Pancreas (tissue), 10 donors: ENCODE results near the gene CD207. TPM values are rescaled to one million over a fixed set of nuclear protein-coding genes. Genes with fewer than 3 reads are reported as not detected.

Experiments used
- ATAC-seq, 4 donors: fragments of 200-7000 bp; cut with Tn5 transposase; one replicate each; pipeline versions ENCODE4 v1.8.0 to v1.9.1; 2020; ENCODE audit warnings: mild to moderate bottlenecking in 4 of 4, moderate library complexity in 4 of 4
- DNase-seq, 6 donors: peaks; one replicate each; pipeline ENCODE4 v3.0.0-alpha.2; 2020
- FAIRE-seq: peaks from 2 replicates; lab custom pipeline; 2012; peaks lifted over from hg19 to GRCh38; lab: Jason Lieb, UNC
- H3K27ac ChIP-seq, 4 donors: fragments of 200-600 bp; sonication (generic); 1 replicate in 3 of 4; 2 replicates in 1 of 4; pipeline versions ENCODE4 v1.5.0 to v1.8.0; 2020
- H3K27me3 ChIP-seq, 4 donors: fragments of 200-600 bp; one replicate each; pipeline ENCODE4 v1.8.0; 2021
- H3K36me3 ChIP-seq, 3 donors: fragments of 200-600 bp; sonication (generic) in 1 of 3; one replicate each; pipeline versions ENCODE4 v1.5.0 to v1.8.0; 2020 to 2021
- H3K4me1 ChIP-seq, 3 donors: fragments of 200-600 bp; one replicate each; pipeline ENCODE4 v1.8.0; 2021
- H3K4me3 ChIP-seq, 4 donors: fragments of 200-600 bp; sonication (generic) in 2 of 4; one replicate each; pipeline versions ENCODE4 v1.5.0 to v1.8.0; 2020 to 2021
- H3K9me3 ChIP-seq, 4 donors: fragments of 200-600 bp; one replicate each; pipeline ENCODE4 v1.8.0; 2021
- WGBS, 2 donors: extraction: QIAGEN DNeasy Blood & Tissue Kit; methylation state at CpG; one replicate each; pipeline ENCODE4 v1.1.7; 2013; 5-methylcytosine and 5-hydroxymethylcytosine counted together
- intact Hi-C, 3 donors: fragments of 100-400 bp; cut with DNase I; formaldehyde crosslinking; loops; one replicate each; pipeline versions ENCODE4 v1.11.1 to v1.14.2; 2022
- polyA plus RNA-seq, 2 donors: library from polyadenylated mRNA; stranded (reverse); fragments of 200-250 nt; gene quantifications; one replicate each; pipeline ENCODE4 v1.2.3, GENCODE V29; 2013
- total RNA-seq, 6 donors: library from RNA; stranded (reverse); fragmentation: NEBNext Ultra II Directional in 4 of 6; extraction: Animal tissue kit (Norgen Biotek cat#: 25700) in 4 of 6; gene quantifications; one replicate each; pipeline versions ENCODE4 v1.2.1 to v1.2.4, GENCODE V29; 2021 to 2023
- TF ChIP-seq, protein P1 (sequence below), 4 donors: fragments of 200-600 bp; sonication (generic) in 3 of 4; IDR thresholded peaks; one replicate each; pipeline versions ENCODE4 v1.5.0 to v1.8.0; 2021; ENCODE audit warnings: antibody characterized with exemption in 4 of 4
- donor health status: healthy with polysubstance abuse.
- donor health status: DM: no; HTN: no; CAD: no; lungs with moderate emphysema.
- donor health status: DM: no; HTN: no; CAD: no.
- donor health status: control.
- donor health status: control.
- donor health status: Bipolar disorder and iron deficiency.
- donor health status: DM: yes; HTN: yes; CAD: no.
- donor health status: DM: no; HTN: no; CAD: no.
- donor health status: DM: no; HTN: no; CAD: no.
- donor health status: DM: yes; HTN: yes; CAD: no.

Gene CD207
- total and polyA plus RNA-seq, 8 donors = 0.09 to 0.34 (median 0.15) TPM; not detected in 2

- no peaks in the 10 kb centered on the region for H3K36me3 ChIP-seq
- TF ChIP-seq, protein P1, sequence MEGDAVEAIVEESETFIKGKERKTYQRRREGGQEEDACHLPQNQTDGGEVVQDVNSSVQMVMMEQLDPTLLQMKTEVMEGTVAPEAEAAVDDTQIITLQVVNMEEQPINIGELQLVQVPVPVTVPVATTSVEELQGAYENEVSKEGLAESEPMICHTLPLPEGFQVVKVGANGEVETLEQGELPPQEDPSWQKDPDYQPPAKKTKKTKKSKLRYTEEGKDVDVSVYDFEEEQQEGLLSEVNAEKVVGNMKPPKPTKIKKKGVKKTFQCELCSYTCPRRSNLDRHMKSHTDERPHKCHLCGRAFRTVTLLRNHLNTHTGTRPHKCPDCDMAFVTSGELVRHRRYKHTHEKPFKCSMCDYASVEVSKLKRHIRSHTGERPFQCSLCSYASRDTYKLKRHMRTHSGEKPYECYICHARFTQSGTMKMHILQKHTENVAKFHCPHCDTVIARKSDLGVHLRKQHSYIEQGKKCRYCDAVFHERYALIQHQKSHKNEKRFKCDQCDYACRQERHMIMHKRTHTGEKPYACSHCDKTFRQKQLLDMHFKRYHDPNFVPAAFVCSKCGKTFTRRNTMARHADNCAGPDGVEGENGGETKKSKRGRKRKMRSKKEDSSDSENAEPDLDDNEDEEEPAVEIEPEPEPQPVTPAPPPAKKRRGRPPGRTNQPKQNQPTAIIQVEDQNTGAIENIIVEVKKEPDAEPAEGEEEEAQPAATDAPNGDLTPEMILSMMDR (IDR thresholded peaks at IDR 0.05) = no peak
- peak in 1 of 4 donors; percentile 53 for ATAC-seq
- intact Hi-C loops = no loop called here
- no peak for FAIRE-seq
- no peaks in the 10 kb centered on the region for H3K27me3 ChIP-seq
- WGBS, 2 donors = 53 to 62% methylated on average over 5 of the region's 5 CpGs
- H3K9me3 ChIP-seq = no peaks in the 10 kb centered on the region
- no peak for DNase-seq
- no peak overlapping the region for H3K27ac ChIP-seq
- no peaks in the 10 kb centered on the region for H3K4me1 ChIP-seq
- H3K4me3 ChIP-seq = no peak overlapping the region
Measured at GRCh38 chr2:70830366-70830765, 5.2 kb downstream of the CD207 start.

DNA sequence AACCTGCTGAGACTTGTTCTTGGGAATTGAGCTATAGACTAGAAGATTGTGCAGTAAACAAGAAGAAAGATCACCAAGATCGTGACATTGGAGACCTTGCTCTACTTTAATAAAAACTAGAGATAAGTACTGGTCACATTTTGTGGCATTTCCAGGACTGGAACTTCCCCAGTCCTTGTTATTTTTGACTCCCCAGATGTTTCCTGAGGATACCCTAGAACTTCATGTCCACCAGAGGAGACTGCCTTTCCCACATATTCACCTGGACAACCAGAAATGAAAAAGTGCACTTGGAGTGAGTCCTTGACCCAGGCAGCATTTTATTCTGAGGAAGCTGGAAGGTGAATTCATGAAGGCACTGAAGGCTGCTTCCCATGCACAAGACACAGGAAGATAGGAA, 5.7 kb downstream of the CD207 start:
- Histone ChIP-seq H3K36me3 (no peaks in the 10 kb centered on the region), H3K4me1 (no peaks in the 10 kb centered on the region), H3K27ac (no peak overlapping the region), H3K4me3 (no peak overlapping the region), H3K27me3 (no peaks in the 10 kb centered on the region), H3K9me3 (no peaks in the 10 kb centered on the region)
- TF ChIP-seq, protein P1 (IDR thresholded peaks at IDR 0.05) = no peak
- ATAC-seq (no peak), DNase-seq (no peak), FAIRE-seq (no peak)
- intact Hi-C loops = no loop called here
- WGBS, 2 donors = 48 to 56% methylated on average over 1 of the region's 1 CpG

DNA sequence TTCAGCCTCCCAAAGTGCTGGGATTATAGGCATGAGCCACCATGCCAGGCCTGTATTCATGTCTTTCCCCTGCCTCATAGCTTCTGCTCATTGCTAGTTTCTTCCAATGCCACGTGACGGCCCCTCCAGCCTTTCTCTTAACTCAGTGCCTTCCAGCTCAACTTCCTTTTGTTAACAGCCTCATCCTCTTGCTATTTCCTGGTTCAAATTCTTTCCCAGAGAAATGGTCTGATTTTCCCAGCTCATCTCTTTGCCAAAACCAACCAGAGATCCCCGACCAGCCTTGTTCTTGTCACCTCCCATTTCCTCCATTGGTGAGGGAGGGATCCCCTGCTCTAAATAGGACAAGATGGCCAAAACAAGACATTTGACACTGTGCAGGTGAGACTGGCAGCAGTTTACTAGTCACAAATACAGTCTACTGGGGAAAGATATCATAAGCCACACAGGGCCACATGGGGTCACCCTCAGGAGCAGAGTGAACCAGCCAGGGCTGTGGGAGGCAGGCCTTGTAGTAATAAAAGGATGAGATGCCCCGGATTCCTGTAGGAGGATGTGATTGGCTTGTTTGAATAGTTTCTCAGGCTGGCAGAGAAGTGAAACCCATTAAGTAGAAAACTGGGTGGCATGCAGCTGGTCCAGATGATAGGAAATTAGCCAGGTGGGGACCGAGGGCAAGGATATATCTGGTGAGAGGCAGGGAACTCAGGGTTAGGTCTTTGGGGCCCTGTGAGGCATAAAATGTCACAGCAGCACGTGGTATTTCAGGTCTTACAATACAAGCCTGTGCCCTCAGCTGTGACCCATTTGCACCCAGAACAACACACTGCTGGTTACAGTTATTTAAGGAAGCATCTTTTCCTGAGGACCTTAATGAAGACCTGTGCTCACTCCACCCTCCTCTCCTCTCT, 6.4 kb downstream of the CD207 start:
- DNase-seq (no peak), FAIRE-seq (no peak), ATAC-seq (peak in 1 of 4 donors; percentile 23)
- no peaks in the 10 kb centered on the region for H3K27me3 ChIP-seq
- intact Hi-C loops = no loop called here
- no peaks in the 10 kb centered on the region for H3K36me3 ChIP-seq
- WGBS, 2 donors = 64 to 68% methylated on average over 6 of the region's 6 CpGs
- no peaks in the 10 kb centered on the region for H3K9me3 ChIP-seq
- H3K4me1 ChIP-seq = no peaks in the 10 kb centered on the region
- TF ChIP-seq, protein P1 (IDR thresholded peaks at IDR 0.05) = no peak
- H3K27ac ChIP-seq = no peak overlapping the region
- no peak overlapping the region for H3K4me3 ChIP-seq

- whole genome bisulfite sequencing, 2 donors = 71 to 82% methylated on average over 5 of the region's 5 CpGs
- no peaks in the 10 kb centered on the region for H3K36me3 ChIP-seq
- ATAC-seq = peak in 3 of 4 donors; percentile 57 to 84 (median 61)
- no peaks in the 10 kb centered on the region for H3K27me3 ChIP-seq
- H3K4me3 ChIP-seq = no peak overlapping the region
- no peak for FAIRE-seq
- no peaks in the 10 kb centered on the region for H3K9me3 ChIP-seq
- intact Hi-C loops = no loop called here
- TF ChIP-seq, protein P1 (IDR thresholded peaks at IDR 0.05) = no peak
- peak in 3 of 6 donors; percentile 8 to 31 (median 28) for DNase-seq
- H3K4me1 ChIP-seq = no peaks in the 10 kb centered on the region
- H3K27ac ChIP-seq = no peak overlapping the region
Measured at GRCh38 chr2:70828115-70828514, 7.5 kb downstream of the CD207 start.

DNA sequence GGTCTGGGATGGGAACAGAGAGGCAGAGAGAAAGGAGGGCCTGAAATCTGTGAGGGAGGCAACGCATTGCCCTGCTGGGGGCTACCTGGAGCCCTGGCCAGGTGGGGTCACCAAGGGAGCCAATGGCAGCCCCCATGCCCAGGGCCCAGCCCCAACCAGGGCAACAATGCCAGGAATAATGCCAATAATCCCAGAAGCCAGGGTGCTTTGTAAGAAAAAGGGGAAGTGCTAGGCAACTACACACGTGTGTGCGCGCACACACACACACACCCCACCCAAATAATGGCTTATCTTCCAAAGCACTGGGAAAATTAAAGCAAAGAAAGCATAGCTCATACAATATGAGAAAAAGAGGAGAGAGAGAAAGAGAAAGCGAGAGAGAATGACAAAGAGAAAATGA, 8.2 kb downstream of the CD207 start:
- 80 to 84% methylated on average over 5 of the region's 5 CpGs for WGBS, 2 donors
- Histone ChIP-seq H3K27ac (no peak overlapping the region), H3K36me3 (no peaks in the 10 kb centered on the region), H3K4me3 (no peak overlapping the region), H3K4me1 (no peaks in the 10 kb centered on the region), H3K27me3 (no peaks in the 10 kb centered on the region), H3K9me3 (no peaks in the 10 kb centered on the region)
- ATAC-seq (no peak), DNase-seq (no peak), FAIRE-seq (no peak)
- TF ChIP-seq, protein P1 (IDR thresholded peaks at IDR 0.05) = no peak
- intact Hi-C loops = no loop called here
